SK-N-DZ (cell line): Measurements from ENCODE around the gene TPRX1.
"Not testable (repeated sequence)": the region's sequence is repeated elsewhere in the genome, so short reads cannot be mapped to it uniquely, and the experiment has no call there.

Source experiments
- DNase-seq: peaks from one replicate; pipeline ENCODE4 v3.0.0-alpha.2; 2015; ENCODE audit warnings: low spot score

TPRX1 gene

GRCh38 chr19:47802521-47803043 lies 1.8 kb downstream of the TPRX1 start:
- DNase-seq = no peak

- DNase-seq = no peak
These were observed 3.1 kb downstream of the TPRX1 start for GRCh38 chr19:47801270-47801669.

- DNase-seq = no peak
These were observed 5.5 kb downstream of the TPRX1 start for GRCh38 chr19:47798904-47799266.

GRCh38 chr19:47797996-47798903 lies 6.1 kb downstream of the TPRX1 start:
- no peak for DNase-seq

GRCh38 chr19:47796785-47797184 lies 7.6 kb downstream of the TPRX1 start:
- no peak for DNase-seq

- DNase-seq = no peak
These were observed 9.8 kb downstream of the TPRX1 start for GRCh38 chr19:47794526-47794925.

- no peak for DNase-seq
These were observed 11.7 kb downstream of the TPRX1 start for GRCh38 chr19:47792616-47793015.

GRCh38 chr19:47790398-47790814 lies 13.9 kb downstream of the TPRX1 start:
- DNase-seq = peak; percentile 39

- not testable (repeated sequence) for DNase-seq
These were observed 14.5 kb downstream of the TPRX1 start for GRCh38 chr19:47789811-47790210.

- DNase-seq = not testable (repeated sequence)
These were observed 17.0 kb downstream of the TPRX1 start for GRCh38 chr19:47787307-47787706.

GRCh38 chr19:47786566-47786965 lies 17.8 kb downstream of the TPRX1 start:
- no peak for DNase-seq

- no peak for DNase-seq
These were observed 22.6 kb downstream of the TPRX1 start for GRCh38 chr19:47781590-47782262.

- no peak for DNase-seq
These were observed 24.2 kb downstream of the TPRX1 start for GRCh38 chr19:47780215-47780551.

- DNase-seq = no peak
These were observed 24.7 kb downstream of the TPRX1 start for GRCh38 chr19:47779524-47780214.

- DNase-seq = no peak
These were observed 25.4 kb downstream of the TPRX1 start for GRCh38 chr19:47778954-47779351.

GRCh38 chr19:47778049-47778953 lies 26.1 kb downstream of the TPRX1 start, which contains the start of gene SELENOW:
TSS of gene SELENOW (plus strand) at chr19:47778703. CDS start at chr19:47778786, 83 bp downstream.
- DNase-seq = peak; percentile 75

- DNase-seq = not testable (repeated sequence)
These were observed 26.9 kb downstream of the TPRX1 start for GRCh38 chr19:47777245-47778048.

GRCh38 chr19:47776568-47776967 lies 27.8 kb downstream of the TPRX1 start:
- DNase-seq = no peak

GRCh38 chr19:47771291-47771690 lies 33.1 kb downstream of the TPRX1 start:
- not testable (repeated sequence) for DNase-seq

- no peak for DNase-seq
These were observed 34.8 kb downstream of the TPRX1 start for GRCh38 chr19:47769534-47769933.
